A673 (cell line): ENCODE data around the gene TGFB1I1. TPM values are rescaled to one million over a fixed set of nuclear protein-coding genes. Genes with fewer than 3 reads are reported as not detected.
A peak's percentile ranks its signal among the peaks of the same experiment; 100 is the strongest.

Experiments used
- BruUV-seq: library from RNA; stranded (reverse); fragments of 400-500 nt; replicated peaks from 2 replicates; lab custom pipeline; 2021; lab: Mats Ljungman, UMichigan
- CTCF ChIA-PET: fragments of 300-600 bp; sonication (Branson Sonifier 250); formaldehyde crosslinking; loops from one replicate; lab custom pipeline; 2022; ENCODE audit warnings: antibody characterized with exemption; lab: Charles Lee
- POLR2A ChIA-PET: fragments of 300-600 bp; sonication (Branson Sonifier 250); formaldehyde crosslinking; loops from one replicate; lab custom pipeline; 2022; ENCODE audit warnings: antibody characterized with exemption; ENCODE audit not compliant: low non-redundant PET; lab: Charles Lee
- DNase-seq: peaks from one replicate; pipeline ENCODE4 v3.0.0-alpha.2; 2015; ENCODE audit warnings: low spot score
- H3K27ac ChIP-seq: fragments of 200-600 bp; sonication (generic); 2 replicates; pipeline ENCODE4 v1.5.1; 2016; ENCODE audit warnings: mixed run types, low read depth, mild to moderate bottlenecking, mixed read lengths, antibody characterized with exemption, low read length; ENCODE audit not compliant: poor library complexity, severe bottlenecking
- H3K27me3 ChIP-seq: fragments of 200-600 bp; sonication (generic); replicated peaks from 2 replicates; pipeline ENCODE4 v1.6.1; 2017; ENCODE audit warnings: mixed run types, low read depth, mild to moderate bottlenecking, mixed read lengths, antibody characterized with exemption, low read length; ENCODE audit not compliant: insufficient read depth, poor library complexity
- H3K36me3 ChIP-seq: fragments of 200-600 bp; sonication (generic); 2 replicates; pipeline ENCODE4 v1.6.1; 2016; ENCODE audit warnings: mixed run types, mild to moderate bottlenecking, mixed read lengths, antibody characterized with exemption, low read length; ENCODE audit not compliant: insufficient read depth, poor library complexity, severe bottlenecking
- H3K4me1 ChIP-seq: fragments of 200-600 bp; sonication (generic); 2 replicates; pipeline ENCODE4 v1.6.1; 2017; ENCODE audit warnings: mixed run types, mild to moderate bottlenecking, mixed read lengths, antibody characterized with exemption, low read length; ENCODE audit not compliant: insufficient read depth, poor library complexity, severe bottlenecking
- H3K4me3 ChIP-seq: fragments of 200-600 bp; sonication (generic); 2 replicates; pipeline ENCODE4 v1.5.1; 2016; ENCODE audit warnings: low read depth, mixed run types, mild to moderate bottlenecking, mixed read lengths, low read length; ENCODE audit not compliant: poor library complexity, severe bottlenecking
- H3K9me3 ChIP-seq: fragments of 200-600 bp; sonication (generic); 2 replicates; pipeline ENCODE4 v1.6.1; 2016; ENCODE audit warnings: mixed run types, low read depth, mild to moderate bottlenecking, mixed read lengths, antibody characterized with exemption, low read length; ENCODE audit not compliant: poor library complexity, severe bottlenecking
- EZH2 ChIP-seq: fragments of 200-600 bp; sonication (generic); IDR thresholded peaks from 2 replicates; pipeline ENCODE4 v1.6.1; 2017; ENCODE audit warnings: borderline replicate concordance, low read depth, mild to moderate bottlenecking, mixed read lengths, antibody characterized with exemption, low read length; ENCODE audit not compliant: poor library complexity, severe bottlenecking
- intact Hi-C: fragments of 100-400 bp; cut with micrococcal nuclease; formaldehyde crosslinking; loops from one replicate; pipeline ENCODE4 v1.10.0; 2022; ENCODE audit not compliant: unreplicated experiment
- total RNA-seq: library from RNA; stranded (reverse); gene quantifications from 2 replicates; pipeline ENCODE4 v1.2.3, GENCODE V29; 2021
- TF ChIP-seq, protein P1 (sequence below): fragments of 300-800, 200-600 bp; sonication (generic); conservative IDR thresholded peaks from 2 replicates; pipeline ENCODE4 v1.5.1; 2017; ENCODE audit warnings: low read depth, mild to moderate bottlenecking, antibody characterized with exemption, low read length, moderate library complexity, mixed read lengths

The TGFB1I1 gene
- total RNA-seq, 1 experiment from 2014 or later, result 3.3 TPM

DNA sequence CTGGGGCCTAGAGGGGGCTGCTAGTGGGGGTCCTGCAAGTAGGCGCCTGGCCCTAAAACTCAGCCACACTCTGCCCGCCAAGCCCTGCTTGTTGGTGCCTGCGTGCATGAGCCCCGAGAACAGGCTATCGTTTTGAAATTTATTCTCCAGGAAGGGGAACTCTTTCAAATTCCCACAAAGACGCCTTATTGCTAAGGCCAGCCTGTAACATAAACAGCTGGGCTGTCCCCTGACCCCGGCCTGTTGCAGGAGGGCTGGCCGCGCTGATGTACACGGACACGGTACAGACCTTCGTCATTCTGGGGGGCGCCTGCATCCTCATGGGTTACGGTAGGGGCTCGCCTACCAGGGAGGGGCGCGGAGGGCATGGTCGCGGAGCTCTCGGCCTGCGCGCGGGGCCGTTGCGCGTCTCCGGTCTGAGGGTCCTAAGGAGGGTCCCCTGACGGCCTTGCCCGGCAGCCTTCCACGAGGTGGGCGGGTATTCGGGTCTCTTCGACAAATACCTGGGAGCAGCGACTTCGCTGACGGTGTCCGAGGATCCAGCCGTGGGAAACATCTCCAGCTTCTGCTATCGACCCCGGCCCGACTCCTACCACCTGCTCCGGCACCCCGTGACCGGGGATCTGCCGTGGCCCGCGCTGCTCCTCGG is 15.2 kb downstream of the TGFB1I1 start:
- peaks cover under 1% of the 10 kb centered on the region for H3K27me3 ChIP-seq
- ChIA-PET POLR2A (no interaction called here), CTCF (interaction anchor here (1.0 kb wide), 1 partner anchor 27 kb away, joined by 3 read pairs; no protein-coding TSS in a partner anchor)
- no peak overlapping the region for H3K27ac ChIP-seq
- H3K4me1 ChIP-seq, result peaks cover 12% of the 10 kb centered on the region
- TF ChIP-seq EZH2, result no peak
- TF ChIP-seq, protein P1, sequence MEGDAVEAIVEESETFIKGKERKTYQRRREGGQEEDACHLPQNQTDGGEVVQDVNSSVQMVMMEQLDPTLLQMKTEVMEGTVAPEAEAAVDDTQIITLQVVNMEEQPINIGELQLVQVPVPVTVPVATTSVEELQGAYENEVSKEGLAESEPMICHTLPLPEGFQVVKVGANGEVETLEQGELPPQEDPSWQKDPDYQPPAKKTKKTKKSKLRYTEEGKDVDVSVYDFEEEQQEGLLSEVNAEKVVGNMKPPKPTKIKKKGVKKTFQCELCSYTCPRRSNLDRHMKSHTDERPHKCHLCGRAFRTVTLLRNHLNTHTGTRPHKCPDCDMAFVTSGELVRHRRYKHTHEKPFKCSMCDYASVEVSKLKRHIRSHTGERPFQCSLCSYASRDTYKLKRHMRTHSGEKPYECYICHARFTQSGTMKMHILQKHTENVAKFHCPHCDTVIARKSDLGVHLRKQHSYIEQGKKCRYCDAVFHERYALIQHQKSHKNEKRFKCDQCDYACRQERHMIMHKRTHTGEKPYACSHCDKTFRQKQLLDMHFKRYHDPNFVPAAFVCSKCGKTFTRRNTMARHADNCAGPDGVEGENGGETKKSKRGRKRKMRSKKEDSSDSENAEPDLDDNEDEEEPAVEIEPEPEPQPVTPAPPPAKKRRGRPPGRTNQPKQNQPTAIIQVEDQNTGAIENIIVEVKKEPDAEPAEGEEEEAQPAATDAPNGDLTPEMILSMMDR, result no peak
- intact Hi-C loops, result no loop called here
- BruUV-seq, result no TSS peak
- H3K36me3 ChIP-seq, result peaks cover 3% of the 10 kb centered on the region
- H3K4me3 ChIP-seq, result peak overlapping the region; percentile 53
- no peaks in the 10 kb centered on the region for H3K9me3 ChIP-seq
- DNase-seq, result no peak

DNA sequence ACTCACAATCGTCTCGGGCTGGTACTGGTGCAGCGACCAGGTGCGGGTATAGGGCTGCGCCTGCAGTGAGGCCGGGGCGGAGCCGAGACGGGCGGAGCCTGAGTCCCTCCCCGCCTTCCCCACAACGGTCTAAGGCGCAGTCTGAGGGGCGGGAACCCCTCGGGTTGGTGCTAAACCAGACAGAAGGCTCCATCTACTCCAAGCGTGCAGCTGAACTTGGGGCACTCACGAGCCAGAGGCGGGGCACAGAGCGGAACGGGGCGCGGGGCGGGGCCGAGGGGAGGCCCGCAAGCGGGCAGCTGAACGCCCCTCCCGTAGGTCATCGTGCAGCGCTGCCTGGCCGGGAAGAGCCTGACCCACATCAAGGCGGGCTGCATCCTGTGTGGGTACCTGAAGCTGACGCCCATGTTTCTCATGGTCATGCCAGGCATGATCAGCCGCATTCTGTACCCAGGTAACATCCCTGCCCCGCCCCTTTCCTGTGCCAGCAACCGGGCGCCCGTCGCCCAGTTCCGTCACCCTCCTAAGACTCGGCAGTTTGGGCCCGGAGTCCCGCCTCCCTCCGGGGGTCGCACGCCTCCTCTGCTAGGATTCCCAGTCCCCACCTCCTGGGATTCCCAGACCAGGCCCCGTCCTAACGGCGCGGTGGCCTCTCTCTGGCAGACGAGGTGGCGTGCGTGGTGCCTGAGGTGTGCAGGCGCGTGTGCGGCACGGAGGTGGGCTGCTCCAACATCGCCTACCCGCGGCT is 15.9 kb downstream of the TGFB1I1 start:
- H3K4me1 ChIP-seq, result peaks cover 12% of the 10 kb centered on the region
- peaks cover 6% of the 10 kb centered on the region for H3K36me3 ChIP-seq
- H3K27me3 ChIP-seq, result no peaks in the 10 kb centered on the region
- intact Hi-C loops, result no loop called here
- no TSS peak for BruUV-seq
- TF ChIP-seq, protein P1, result no peak
- no peak for TF ChIP-seq EZH2
- H3K27ac ChIP-seq, result no peak overlapping the region
- H3K9me3 ChIP-seq, result no peaks in the 10 kb centered on the region
- peak overlapping the region; percentile 53 for H3K4me3 ChIP-seq
- ChIA-PET CTCF (interaction anchor here (1.0 kb wide), 1 partner anchor 27 kb away, joined by 3 read pairs; no protein-coding TSS in a partner anchor), POLR2A (no interaction called here)
- peak; percentile 60 for DNase-seq

DNA sequence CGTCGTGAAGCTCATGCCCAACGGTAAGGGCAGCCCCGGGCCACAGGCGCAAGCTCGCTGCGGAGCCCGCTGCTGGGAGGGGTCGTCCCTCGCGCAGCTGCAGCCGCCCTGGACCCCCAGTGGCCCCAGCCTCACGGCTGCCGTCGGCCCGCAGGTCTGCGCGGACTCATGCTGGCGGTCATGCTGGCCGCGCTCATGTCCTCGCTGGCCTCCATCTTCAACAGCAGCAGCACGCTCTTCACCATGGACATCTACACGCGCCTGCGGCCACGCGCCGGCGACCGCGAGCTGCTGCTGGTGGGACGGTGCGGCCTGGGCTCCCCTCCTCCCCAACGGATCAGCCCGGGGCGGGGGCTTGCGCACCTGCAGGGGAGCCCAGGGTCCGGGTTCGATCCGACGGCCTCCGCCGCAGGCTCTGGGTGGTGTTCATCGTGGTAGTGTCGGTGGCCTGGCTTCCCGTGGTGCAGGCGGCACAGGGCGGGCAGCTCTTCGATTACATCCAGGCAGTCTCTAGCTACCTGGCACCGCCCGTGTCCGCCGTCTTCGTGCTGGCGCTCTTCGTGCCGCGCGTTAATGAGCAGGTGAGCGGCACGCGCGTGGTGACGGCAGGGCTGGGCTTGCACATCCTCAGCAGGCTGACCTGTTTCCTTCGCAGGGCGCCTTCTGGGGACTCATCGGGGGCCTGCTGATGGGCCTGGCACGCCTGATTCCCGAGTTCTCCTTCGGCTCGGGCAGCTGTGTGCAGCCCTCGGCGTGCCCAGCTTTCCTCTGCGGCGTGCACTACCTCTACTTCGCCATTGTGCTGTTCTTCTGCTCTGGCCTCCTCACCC is 16.7 kb downstream of the TGFB1I1 start:
- POLR2A ChIA-PET, result no interaction called here
- Histone ChIP-seq H3K27me3 (no peaks in the 10 kb centered on the region), H3K9me3 (no peaks in the 10 kb centered on the region), H3K4me3 (peak overlapping the region; percentile 53), H3K27ac (no peak overlapping the region), H3K36me3 (peaks cover 10% of the 10 kb centered on the region), H3K4me1 (peaks cover 12% of the 10 kb centered on the region)
- DNase-seq, result no peak
- TF ChIP-seq EZH2, result no peak
- TF ChIP-seq, protein P1, result no peak
- intact Hi-C loops, result no loop called here
- CTCF ChIA-PET, result no interaction called here
- no TSS peak for BruUV-seq
